Activated T-cell treated with anti-CD3 and anti-CD28 coated beads, Interleukin-2, amount 50 U/mL, for 48 hours (primary cell): ENCODE measurements around the gene OR56A3.

Experiments used
- DNase-seq, 2 experiments: peaks; one replicate each; pipeline ENCODE4 v3.0.0-alpha.2; 2020

Gene OR56A3

DNA sequence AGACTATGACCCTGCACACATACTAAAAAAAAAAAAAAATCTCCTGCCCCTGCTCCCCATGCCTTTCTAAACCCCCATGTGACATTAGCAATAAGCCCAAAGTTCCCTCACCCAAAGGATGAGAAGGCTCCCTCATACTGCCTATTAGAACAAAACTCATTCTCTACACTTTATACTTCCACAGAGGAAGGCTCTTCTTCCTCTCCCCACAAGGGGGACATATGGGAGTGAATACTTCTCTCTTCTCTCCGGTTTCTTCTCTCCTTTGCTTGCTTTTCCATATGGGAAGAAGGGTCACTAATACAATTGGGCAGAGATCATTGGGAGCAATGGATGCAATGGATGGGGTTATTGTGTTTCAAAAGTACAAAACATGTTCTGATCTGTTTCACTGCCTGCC lies 41.4 kb downstream of the OR56A3 start:
- DNase-seq, result no peak

DNA sequence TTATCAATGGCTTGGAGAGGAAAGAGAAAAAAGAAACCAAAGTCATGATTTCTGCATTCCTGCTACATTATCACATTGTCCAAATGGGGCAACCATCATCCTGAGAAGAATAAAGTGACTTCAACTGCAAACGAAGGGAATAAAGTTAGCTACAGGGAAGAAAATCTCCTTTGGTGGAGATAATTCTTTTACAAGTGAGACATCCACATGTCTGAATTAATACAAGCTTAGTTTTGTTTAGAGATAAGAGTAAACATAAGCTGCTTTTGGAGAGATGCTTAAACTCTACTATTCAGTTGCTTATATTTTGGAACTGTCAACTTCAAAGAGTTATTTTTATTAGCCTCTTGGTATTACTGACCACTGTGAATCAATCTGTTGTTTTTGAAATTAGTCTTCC lies 44.8 kb downstream of the OR56A3 start, which contains the start of gene OR52L1:
OR52L1 (minus strand) TSS at position 101 of the 400 bp plus-strand sequence; CDS start at position 46, 55 bp downstream.
- DNase-seq, result no peak

DNA sequence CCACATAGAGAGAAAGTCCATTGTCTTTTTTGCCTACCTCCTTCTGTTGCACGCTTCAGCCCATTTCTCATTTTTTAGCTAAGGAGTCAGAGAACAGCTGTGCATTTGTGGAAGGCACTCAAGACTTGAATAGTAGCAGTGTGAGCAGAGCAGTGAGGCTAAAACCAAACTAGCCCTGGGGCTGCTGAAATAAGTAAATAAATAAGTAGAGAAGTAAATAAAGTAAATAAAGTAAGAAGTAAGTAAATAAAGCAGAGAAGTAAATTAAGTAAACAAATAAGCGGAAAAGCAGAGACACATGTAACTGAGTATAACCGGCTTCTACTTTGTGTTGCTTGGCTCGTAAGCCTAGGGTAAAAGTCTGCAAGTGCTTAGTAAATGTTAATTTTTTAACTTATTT lies 47.2 kb downstream of the OR56A3 start:
- no peak for DNase-seq

DNA sequence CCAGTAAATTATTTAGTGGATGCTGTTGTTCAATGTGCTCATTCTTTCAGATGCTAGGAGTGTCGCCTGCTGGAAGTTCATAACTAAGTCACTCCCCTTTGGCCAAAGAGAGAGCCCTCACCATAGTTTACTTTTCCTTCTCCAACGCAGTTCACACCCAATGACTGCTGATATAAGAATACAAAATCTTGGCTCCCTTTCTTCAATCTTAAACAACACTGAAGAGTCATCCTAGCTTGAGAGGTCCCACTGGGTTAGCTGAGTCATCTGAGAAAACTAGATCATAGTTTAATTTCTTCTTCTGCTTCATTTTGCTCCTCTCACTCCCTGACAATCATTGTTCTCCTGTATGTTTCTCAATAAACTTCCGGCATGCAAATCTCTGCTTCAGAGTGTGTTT lies 50.1 kb downstream of the OR56A3 start:
- no peak for DNase-seq

DNA sequence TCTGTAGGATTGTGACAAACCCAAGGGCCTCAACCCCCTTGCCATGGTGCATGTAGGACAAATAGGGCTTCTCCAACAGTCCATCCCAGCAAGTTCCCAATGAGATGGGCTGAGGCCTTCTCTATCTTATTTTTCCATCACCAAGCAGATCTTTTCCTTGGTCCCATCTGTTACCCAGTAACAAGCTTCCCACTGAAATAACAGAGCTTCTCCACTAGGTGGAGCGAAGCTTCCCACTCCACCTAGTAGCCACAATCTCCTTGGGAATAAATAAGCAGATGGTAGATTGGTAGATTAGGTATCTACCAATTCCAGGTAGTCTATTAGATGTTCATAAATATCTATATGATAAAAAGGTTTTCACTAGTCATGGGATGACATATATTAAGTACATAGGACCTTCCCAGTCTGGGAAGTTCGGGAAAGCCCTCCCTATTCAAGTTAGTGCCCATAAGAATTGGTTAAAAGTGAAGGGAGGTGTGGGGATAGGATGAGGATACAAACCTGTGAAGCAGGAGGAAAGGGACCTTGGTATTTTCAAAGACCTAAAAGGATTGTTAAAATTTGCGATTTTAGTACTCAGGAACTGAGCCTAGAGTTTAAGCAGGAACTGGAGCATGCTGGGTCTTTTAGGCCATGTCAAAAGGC lies 50.7 kb downstream of the OR56A3 start:
- DNase-seq, result no peak

DNA sequence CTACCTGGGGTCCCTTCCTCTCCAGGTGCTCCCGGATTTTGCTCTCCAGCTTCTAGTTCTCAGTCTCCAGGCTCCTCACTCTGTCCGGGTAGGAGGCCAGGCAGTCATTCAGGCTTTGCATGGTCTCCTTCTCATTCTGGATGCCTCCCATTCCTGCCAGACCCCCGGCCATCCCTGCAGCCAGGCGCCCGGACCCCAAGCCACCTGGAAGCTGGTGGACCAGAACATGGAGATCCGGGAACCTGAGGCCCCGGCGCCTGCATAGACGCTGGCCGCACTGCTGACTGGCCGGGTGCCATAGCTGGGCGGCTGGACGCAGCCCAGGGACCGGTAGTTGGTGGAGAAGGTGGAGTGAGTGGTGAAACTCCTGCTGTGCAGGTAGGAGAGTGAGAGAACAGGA lies 52.7 kb downstream of the OR56A3 start:
- no peak for DNase-seq
